Measurements from ENCODE around the gene SNTB2.

SNTB2 gene

GRCh38 chr16:69350536-69351133 is 163.7 kb downstream of the SNTB2 start:
- no peak overlapping the region for H3K4me3 ChIP-seq (ENCODE audit: low read depth, low read length)
- TF ChIP-seq CTCF (IDR thresholded peaks at IDR 0.05; ENCODE audit: borderline replicate concordance, insufficient read depth, low read depth, low read length) = no peak

GRCh38 chr16:69351309-69352027 is 164.5 kb downstream of the SNTB2 start, which contains the start of gene TMED6:
Gene TMED6, minus strand, starts transcription at chr16:69351786. Its CDS starts 33 bp downstream, at chr16:69351753.
- H3K4me3 ChIP-seq (ENCODE audit: low read depth, low read length) = no peak within 1 kb of the TSS
- TF ChIP-seq CTCF (IDR thresholded peaks at IDR 0.05; ENCODE audit: borderline replicate concordance, insufficient read depth, low read depth, low read length) = no peak
